ENCODE measurements around the gene CCDC117.

CCDC117 gene

DNA sequence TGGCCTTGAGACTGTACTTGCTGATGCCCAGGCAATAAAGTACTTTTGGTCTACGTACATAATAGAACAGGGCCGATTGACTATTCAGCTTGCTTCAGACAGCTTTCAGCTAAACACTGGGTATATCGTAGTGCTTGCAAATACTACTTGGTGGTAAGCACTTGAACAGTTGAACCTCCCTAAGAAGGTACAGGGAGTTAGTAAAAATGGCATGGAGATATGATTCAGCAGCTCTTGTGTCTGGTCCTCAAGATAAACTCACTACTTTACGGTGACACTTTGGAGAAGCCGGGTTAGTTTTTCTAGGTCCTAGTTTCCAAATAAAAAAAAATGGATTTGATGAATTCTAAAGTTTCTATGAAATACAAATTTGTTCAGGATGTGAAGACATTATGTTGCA lies 7.3 kb downstream of the CCDC117 start:
- TF ChIP-seq POLR2A (IDR thresholded peaks at IDR 0.05; ENCODE audit: extremely low read depth, insufficient read length) (no peak), MYC (IDR thresholded peaks at IDR 0.05; ENCODE audit: low read depth, low read length) (no peak)
- TF ChIP-seq, protein P1, sequence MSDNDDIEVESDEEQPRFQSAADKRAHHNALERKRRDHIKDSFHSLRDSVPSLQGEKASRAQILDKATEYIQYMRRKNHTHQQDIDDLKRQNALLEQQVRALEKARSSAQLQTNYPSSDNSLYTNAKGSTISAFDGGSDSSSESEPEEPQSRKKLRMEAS (IDR thresholded peaks at IDR 0.05; ENCODE audit: low read depth, low read length), result no peak
- TF ChIP-seq, protein P2, sequence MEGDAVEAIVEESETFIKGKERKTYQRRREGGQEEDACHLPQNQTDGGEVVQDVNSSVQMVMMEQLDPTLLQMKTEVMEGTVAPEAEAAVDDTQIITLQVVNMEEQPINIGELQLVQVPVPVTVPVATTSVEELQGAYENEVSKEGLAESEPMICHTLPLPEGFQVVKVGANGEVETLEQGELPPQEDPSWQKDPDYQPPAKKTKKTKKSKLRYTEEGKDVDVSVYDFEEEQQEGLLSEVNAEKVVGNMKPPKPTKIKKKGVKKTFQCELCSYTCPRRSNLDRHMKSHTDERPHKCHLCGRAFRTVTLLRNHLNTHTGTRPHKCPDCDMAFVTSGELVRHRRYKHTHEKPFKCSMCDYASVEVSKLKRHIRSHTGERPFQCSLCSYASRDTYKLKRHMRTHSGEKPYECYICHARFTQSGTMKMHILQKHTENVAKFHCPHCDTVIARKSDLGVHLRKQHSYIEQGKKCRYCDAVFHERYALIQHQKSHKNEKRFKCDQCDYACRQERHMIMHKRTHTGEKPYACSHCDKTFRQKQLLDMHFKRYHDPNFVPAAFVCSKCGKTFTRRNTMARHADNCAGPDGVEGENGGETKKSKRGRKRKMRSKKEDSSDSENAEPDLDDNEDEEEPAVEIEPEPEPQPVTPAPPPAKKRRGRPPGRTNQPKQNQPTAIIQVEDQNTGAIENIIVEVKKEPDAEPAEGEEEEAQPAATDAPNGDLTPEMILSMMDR (IDR thresholded peaks at IDR 0.05; ENCODE audit: low read depth, low read length), result no peak
- H3K4me3 ChIP-seq (ENCODE audit: low read depth, low read length), result no peak overlapping the region
- DNase-seq (ENCODE audit: low read depth), result no peak

DNA sequence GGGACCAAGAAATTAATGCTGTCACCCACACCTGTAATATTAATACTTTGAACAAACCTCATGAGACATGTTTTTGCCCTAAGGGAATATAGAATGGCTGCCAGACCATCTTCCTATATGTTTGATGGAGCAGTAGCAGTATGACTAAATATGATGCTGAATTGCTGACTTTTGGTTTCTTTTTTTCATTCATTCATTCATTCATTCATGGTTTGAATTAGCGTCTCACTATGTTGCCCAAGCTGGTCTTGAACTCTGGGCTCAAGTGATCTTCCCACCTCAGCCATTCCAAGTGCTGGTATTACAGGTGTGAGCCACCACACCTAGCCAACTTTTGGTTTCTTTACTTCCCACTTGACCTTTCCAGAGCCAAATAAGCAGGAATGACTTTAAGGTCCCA lies 7.8 kb downstream of the CCDC117 start:
- no peak for TF ChIP-seq MYC (IDR thresholded peaks at IDR 0.05; ENCODE audit: low read depth, low read length)
- TF ChIP-seq, protein P1 (IDR thresholded peaks at IDR 0.05; ENCODE audit: low read depth, low read length), result no peak
- TF ChIP-seq POLR2A (IDR thresholded peaks at IDR 0.05; ENCODE audit: extremely low read depth, insufficient read length), result no peak
- TF ChIP-seq, protein P2 (IDR thresholded peaks at IDR 0.05; ENCODE audit: low read depth, low read length), result no peak

GRCh38 chr22:28783786-28784671 lies 11.5 kb downstream of the CCDC117 start:
- no peak for DNase-seq (ENCODE audit: low read depth)
- TF ChIP-seq, protein P2 (IDR thresholded peaks at IDR 0.05; ENCODE audit: low read depth, low read length), result no peak
- TF ChIP-seq, protein P1 (IDR thresholded peaks at IDR 0.05; ENCODE audit: low read depth, low read length), result no peak
- no peak for TF ChIP-seq MYC (IDR thresholded peaks at IDR 0.05; ENCODE audit: low read depth, low read length)
- TF ChIP-seq POLR2A (IDR thresholded peaks at IDR 0.05; ENCODE audit: extremely low read depth, insufficient read length), result no peak
- no peak overlapping the region for H3K4me3 ChIP-seq (ENCODE audit: low read depth, low read length)

More for the DNA sequence above, 7.8 kb downstream of the CCDC117 start:
- no peak for DNase-seq (ENCODE audit: low read depth)
- no peak overlapping the region for H3K4me3 ChIP-seq (ENCODE audit: low read depth, low read length)

DNA sequence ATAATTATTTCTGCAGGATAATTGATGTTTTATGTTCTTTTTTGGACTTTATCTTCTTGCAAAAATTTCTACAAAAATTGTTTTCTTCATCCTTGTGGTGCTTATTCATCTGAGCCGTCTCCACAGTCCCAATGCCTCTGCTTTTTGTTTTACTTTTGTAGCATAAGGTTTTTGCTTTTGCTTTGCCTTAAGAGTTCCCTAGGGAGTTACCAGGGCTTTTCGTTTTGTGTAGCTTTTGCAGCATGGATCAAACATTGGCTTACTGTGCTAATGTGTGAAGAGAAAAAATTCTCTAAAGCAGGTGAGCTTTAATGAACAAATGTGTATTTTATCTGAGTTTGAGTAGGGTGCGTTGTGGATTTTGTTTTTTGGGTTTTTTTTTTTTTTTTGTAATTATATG lies 16.1 kb downstream of the CCDC117 start:
- no peak for DNase-seq (ENCODE audit: low read depth)
- H3K4me3 ChIP-seq (ENCODE audit: low read depth, low read length), result no peak overlapping the region
- TF ChIP-seq, protein P2 (IDR thresholded peaks at IDR 0.05; ENCODE audit: low read depth, low read length), result no peak
- TF ChIP-seq MYC (IDR thresholded peaks at IDR 0.05; ENCODE audit: low read depth, low read length), result no peak
- TF ChIP-seq POLR2A (IDR thresholded peaks at IDR 0.05; ENCODE audit: extremely low read depth, insufficient read length), result no peak
- TF ChIP-seq, protein P1 (IDR thresholded peaks at IDR 0.05; ENCODE audit: low read depth, low read length), result no peak

GRCh38 chr22:28791124-28791523 lies 18.6 kb downstream of the CCDC117 start:
- DNase-seq (ENCODE audit: low read depth), result no peak
- no peak for TF ChIP-seq POLR2A (IDR thresholded peaks at IDR 0.05; ENCODE audit: extremely low read depth, insufficient read length)
- TF ChIP-seq, protein P2 (IDR thresholded peaks at IDR 0.05; ENCODE audit: low read depth, low read length), result no peak
- no peak for TF ChIP-seq MYC (IDR thresholded peaks at IDR 0.05; ENCODE audit: low read depth, low read length)
- TF ChIP-seq, protein P1 (IDR thresholded peaks at IDR 0.05; ENCODE audit: low read depth, low read length), result no peak
- H3K4me3 ChIP-seq (ENCODE audit: low read depth, low read length), result no peak overlapping the region
